GM21515 (cell line): ENCODE data around the gene TMEM41A.

Experiments used
- ATAC-seq: cut with Tn5 transposase; IDR thresholded peaks from one replicate; pipeline ENCODE4 v1.9.1; 2021; ENCODE audit not compliant: unreplicated experiment

Gene TMEM41A

GRCh38 chr3:185498503-185499396 is at the start of gene TMEM41A:
Gene TMEM41A, minus strand, starts transcription at chr3:185499035. Its CDS starts 74 bp downstream, at chr3:185498961.
- ATAC-seq, result peak; percentile 94

- no peak for ATAC-seq
Observed at GRCh38 chr3:185540695-185541094, 41.9 kb upstream of the TMEM41A start.

GRCh38 chr3:185539934-185540333 is 41.1 kb upstream of the TMEM41A start:
- ATAC-seq, result no peak

GRCh38 chr3:185537369-185537970 is 38.6 kb upstream of the TMEM41A start:
- ATAC-seq, result peak; percentile 99

- ATAC-seq, result no peak
Observed at GRCh38 chr3:185534511-185534910, 35.7 kb upstream of the TMEM41A start.

GRCh38 chr3:185532901-185533300 is 34.1 kb upstream of the TMEM41A start:
- ATAC-seq, result no peak

GRCh38 chr3:185530856-185531255 is 32.0 kb upstream of the TMEM41A start:
- no peak for ATAC-seq

GRCh38 chr3:185528532-185528931 is 29.7 kb upstream of the TMEM41A start:
- no peak for ATAC-seq

- no peak for ATAC-seq
Observed at GRCh38 chr3:185527364-185527763, 28.5 kb upstream of the TMEM41A start.

GRCh38 chr3:185526349-185526951 is 27.6 kb upstream of the TMEM41A start:
- ATAC-seq, result no peak

GRCh38 chr3:185521349-185522138 is 22.7 kb upstream of the TMEM41A start:
- no peak for ATAC-seq

- ATAC-seq, result no peak
Observed at GRCh38 chr3:185519021-185519420, 20.2 kb upstream of the TMEM41A start.

GRCh38 chr3:185517387-185518130 is 18.7 kb upstream of the TMEM41A start:
- no peak for ATAC-seq

GRCh38 chr3:185511711-185512110 is 12.9 kb upstream of the TMEM41A start:
- ATAC-seq, result no peak

- no peak for ATAC-seq
Observed at GRCh38 chr3:185508335-185508991, 9.6 kb upstream of the TMEM41A start.

GRCh38 chr3:185507883-185508282 is 9.0 kb upstream of the TMEM41A start:
- ATAC-seq, result no peak

GRCh38 chr3:185504636-185505035 is 5.8 kb upstream of the TMEM41A start:
- ATAC-seq, result no peak

GRCh38 chr3:185503521-185503920 is 4.7 kb upstream of the TMEM41A start:
- ATAC-seq, result no peak

- ATAC-seq, result no peak
Observed at GRCh38 chr3:185502987-185503386, 4.2 kb upstream of the TMEM41A start.

GRCh38 chr3:185490241-185490640 is 8.6 kb downstream of the TMEM41A start:
- ATAC-seq, result no peak
